HG02571 (cell line): ENCODE data around the gene TNNT2.

Source experiments
- ATAC-seq: cut with Tn5 transposase; IDR thresholded peaks from one replicate; pipeline ENCODE4 v1.9.1; 2021; ENCODE audit warnings: mild to moderate bottlenecking, moderate library complexity; ENCODE audit not compliant: unreplicated experiment

TNNT2 gene

GRCh38 chr1:201320168-201320788, 57.2 kb downstream of the TNNT2 start:
- ATAC-seq = no peak

DNA sequence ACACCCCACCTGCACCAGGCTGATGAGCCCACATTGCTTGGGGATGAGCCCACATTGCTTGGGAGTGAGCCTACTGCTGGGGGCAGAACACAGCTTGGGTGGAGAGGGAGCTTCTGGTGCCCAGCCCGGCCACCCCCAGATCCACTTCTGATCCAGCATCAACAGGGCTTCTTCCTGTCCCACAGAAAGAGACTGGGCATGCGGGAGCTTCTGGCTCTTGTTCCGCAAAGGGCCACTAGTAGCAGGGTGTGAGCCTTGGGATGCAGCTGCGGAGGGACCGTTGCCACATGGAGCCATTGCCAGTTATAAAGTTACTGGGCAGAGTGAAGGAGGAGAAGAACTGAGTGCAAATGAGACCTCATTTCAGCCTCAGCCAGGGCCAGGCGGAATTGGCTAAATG, 57.8 kb downstream of the TNNT2 start:
- no peak for ATAC-seq

DNA sequence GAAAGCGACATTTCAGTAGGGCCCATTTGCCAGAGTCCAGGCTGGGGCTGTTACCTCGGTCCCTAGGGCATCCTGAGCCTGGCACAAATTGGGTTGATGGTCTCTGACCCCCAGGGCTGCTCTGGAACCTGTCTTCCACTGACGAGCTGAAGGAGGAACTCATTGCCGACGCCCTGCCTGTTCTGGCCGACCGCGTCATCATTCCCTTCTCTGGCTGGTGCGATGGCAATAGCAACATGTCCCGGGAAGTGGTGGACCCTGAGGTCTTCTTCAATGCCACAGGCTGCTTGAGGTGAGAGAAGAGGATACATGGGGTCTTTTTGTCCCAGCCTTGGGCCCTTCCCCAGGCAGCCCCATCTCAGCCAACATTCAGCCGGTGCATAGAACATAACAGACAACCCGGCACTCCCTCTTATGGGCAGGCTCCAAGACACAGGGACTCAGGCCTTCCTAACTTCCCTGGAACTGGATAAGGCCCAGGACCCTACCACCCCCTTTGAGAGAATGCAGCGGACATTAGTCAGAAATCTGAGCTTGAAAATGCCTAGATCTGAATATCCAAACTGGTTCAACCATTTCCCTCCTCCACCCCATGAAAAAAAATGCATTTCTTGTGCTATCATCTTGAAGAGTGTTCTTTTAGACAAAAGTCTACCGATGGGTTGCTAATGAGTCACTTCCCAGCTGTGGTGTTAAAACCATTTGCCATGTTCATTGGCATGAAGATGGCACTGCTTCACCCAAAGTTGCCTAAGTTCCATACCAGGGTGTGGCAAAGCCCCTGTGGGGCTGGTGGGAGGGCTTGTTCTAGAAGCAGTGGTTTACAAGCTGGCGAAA, 58.8 kb downstream of the TNNT2 start:
- ATAC-seq = no peak

GRCh38 chr1:201317551-201317950, 59.9 kb downstream of the TNNT2 start:
- no peak for ATAC-seq

GRCh38 chr1:201316556-201316955, 60.9 kb downstream of the TNNT2 start:
- no peak for ATAC-seq

- no peak for ATAC-seq
These were observed 64.4 kb downstream of the TNNT2 start for GRCh38 chr1:201313086-201313485.

GRCh38 chr1:201312298-201312697, 65.2 kb downstream of the TNNT2 start:
- ATAC-seq = no peak

DNA sequence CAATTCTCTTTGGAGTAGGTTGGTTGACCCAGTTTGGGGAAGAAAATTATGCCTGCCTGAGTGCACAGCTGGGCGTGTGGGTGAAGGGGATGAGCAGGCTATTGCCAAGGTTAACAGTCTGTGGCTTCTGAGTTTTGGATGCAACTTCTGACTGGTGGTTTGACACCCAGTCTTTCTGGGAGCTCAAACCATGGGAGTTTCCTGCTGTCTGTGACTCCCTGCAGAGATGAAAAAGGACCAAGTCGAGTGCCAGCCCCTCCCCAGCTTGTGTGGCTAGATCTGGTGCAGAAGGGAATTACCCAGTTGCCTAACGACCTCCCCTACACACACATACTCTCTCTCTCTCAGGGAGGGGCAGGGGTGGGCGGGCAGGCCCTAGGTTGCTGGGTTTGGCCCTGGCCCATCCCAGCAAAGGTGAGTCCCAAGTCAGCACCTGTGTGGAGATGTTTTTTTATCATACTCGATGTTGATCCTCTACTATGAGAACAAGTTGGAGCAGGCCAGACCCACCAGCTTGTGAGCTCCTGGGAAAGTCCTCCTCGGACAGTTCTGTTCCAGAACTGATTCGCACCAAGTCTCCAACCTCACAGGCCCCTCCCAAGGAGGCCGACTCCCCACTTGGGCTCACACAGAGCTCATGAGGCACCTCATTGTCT, 66.0 kb downstream of the TNNT2 start:
- no peak for ATAC-seq

DNA sequence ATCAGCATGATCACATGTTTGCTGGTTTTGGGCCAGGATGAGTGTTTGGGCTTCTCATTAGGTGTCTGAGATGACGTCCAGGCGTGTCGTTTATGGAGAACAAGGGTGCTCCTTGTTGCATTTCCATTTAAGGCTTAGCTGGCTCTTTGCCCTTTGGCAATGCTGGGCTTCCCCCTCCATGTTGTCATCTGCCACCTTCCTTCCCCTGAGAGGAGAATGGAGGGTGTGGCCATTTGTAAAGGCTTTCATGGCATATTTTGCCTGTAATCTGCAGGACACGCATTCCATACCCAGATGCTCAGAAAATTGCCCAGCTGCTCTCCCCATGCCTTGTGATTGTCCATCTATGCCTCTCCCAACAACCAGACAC, 66.5 kb downstream of the TNNT2 start:
- no peak for ATAC-seq

DNA sequence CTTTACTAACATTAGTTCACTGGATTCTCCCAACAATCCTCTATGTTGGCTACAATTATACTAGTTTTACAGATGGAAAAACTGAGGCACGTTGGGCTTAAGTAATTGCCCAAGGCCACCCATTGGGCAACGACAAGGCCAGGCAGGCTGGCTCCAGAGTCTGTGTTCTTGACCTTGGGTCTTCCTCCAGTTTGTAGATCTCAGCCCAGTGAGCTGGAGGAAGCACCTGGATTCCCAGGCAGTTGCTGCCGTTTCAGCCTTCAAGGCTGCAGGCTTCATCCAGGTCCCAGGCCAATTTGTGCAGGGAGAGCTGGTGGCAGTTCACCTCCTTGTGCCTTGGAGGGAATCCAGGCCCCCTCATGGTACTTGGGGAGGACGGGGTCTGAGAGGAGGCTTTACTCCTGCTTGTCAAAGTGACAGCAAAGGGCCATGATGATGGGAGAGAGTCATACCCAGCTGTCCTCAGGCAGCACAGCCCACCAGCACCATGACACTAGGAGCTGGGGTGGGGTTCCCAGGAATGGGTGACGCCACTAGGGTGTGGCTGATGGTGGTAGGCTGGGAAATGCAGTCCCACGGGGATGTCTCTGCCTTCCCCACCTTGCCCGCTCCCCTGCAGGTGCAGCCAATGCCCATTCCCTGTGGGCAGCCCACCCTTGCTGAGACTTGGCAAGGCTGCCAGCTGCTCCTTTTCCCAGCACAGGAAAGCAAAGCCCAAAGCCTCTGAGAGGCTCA, 67.1 kb downstream of the TNNT2 start:
- no peak for ATAC-seq

DNA sequence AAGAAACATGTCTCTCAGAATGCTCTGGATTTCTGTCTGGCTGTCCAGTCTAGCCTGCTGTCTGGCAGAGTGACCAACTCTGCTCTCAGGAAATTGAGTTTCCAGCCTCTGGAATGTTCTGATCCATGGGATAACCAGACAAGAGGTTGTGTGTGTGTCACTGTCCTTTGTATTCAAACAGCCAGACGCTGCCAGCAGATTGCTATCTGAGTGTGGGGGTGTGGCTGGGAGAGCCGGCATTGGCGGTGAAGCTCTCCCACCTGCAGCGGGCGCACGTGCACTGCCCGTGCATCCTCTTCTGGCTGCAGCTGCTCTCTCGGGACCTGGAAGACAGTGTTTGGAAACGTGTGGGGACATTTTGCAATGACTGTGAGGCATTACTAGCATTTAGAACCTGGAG, 68.1 kb downstream of the TNNT2 start:
- no peak for ATAC-seq
